Stomach (tissue), 4 donors: ENCODE data around the gene FAM120B.

Experiments used
- CTCF ChIP-seq, 7 experiments: fragments of 450-650 bp in 4 of 7; fragments of 200-600 bp in 3 of 7; sonication (generic) in 3 of 7; IDR thresholded peaks; one replicate each; pipeline ENCODE4 v1.5.1; 2016 to 2019; ENCODE audit warnings: antibody characterized with exemption in 7 of 7, control low read depth in 2 of 7, mild to moderate bottlenecking in 1 of 7
- POLR2A ChIP-seq, 4 donors: fragments of 450-650 bp; IDR thresholded peaks; one replicate each; pipeline ENCODE4 v1.6.1; 2016; ENCODE audit warnings: antibody characterized with exemption in 4 of 4, control low read depth in 2 of 4, mild to moderate bottlenecking in 1 of 4, moderate library complexity in 1 of 4
- POLR2AphosphoS5 ChIP-seq, 3 donors: sonication (generic); formaldehyde crosslinking; IDR thresholded peaks; one replicate each; pipeline ENCODE4 v1.6.1; 2016; ENCODE audit warnings: antibody characterized with exemption in 3 of 3

- TF ChIP-seq CTCF (IDR thresholded peaks at IDR 0.05) (no peak), POLR2A (IDR thresholded peaks at IDR 0.05) (no peak), POLR2AphosphoS5 (IDR thresholded peaks at IDR 0.05) (no peak)
Observed at GRCh38 chr6:170366248-170366960, 59.8 kb downstream of the FAM120B start.
